ENCODE data around the gene PITPNC1. TPM values are rescaled to one million over a fixed set of nuclear protein-coding genes. Genes with fewer than 3 reads are reported as not detected.

PITPNC1 gene
- total RNA-seq, 1 donor from 2014 or later, result 19.3 TPM

DNA sequence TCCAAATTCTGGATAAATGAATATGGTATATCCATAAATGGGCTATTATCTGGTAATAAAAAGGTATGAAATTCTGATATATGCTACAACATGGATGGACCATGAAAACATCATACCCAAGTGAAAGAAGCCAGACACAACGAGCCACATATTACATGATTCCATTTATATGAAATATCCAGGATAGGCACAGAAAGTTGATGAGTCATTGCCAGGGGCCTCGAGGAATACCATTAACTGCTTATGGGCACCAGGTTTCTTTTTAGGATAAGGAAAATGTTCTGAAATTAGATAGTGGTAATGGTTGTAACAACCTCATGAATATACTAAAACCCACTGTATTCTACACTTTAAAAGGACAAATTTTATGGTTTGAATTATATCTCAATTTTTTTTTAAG lies 123.2 kb downstream of the PITPNC1 start:
- Mint-ChIP-seq H3K27me3 (no peaks in the 10 kb centered on the region), H3K36me3 (ENCODE audit: low read depth) (no peaks in the 10 kb centered on the region), H3K4me3 (no peak overlapping the region), H3K27ac (no peak overlapping the region), H3K4me1 (no peaks in the 10 kb centered on the region), H3K9me3 (peaks cover 3% of the 10 kb centered on the region)
- intact Hi-C loops (cut with micrococcal nuclease), result no loop called here
- TF ChIP-seq, protein P1, sequence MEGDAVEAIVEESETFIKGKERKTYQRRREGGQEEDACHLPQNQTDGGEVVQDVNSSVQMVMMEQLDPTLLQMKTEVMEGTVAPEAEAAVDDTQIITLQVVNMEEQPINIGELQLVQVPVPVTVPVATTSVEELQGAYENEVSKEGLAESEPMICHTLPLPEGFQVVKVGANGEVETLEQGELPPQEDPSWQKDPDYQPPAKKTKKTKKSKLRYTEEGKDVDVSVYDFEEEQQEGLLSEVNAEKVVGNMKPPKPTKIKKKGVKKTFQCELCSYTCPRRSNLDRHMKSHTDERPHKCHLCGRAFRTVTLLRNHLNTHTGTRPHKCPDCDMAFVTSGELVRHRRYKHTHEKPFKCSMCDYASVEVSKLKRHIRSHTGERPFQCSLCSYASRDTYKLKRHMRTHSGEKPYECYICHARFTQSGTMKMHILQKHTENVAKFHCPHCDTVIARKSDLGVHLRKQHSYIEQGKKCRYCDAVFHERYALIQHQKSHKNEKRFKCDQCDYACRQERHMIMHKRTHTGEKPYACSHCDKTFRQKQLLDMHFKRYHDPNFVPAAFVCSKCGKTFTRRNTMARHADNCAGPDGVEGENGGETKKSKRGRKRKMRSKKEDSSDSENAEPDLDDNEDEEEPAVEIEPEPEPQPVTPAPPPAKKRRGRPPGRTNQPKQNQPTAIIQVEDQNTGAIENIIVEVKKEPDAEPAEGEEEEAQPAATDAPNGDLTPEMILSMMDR (IDR thresholded peaks at IDR 0.05), result no peak
- CTCF ChIA-PET, result no interaction called here
- no peak for DNase-seq
- ATAC-seq (ENCODE audit: low read depth), result no peak
- POLR2A ChIA-PET, result no interaction called here

DNA sequence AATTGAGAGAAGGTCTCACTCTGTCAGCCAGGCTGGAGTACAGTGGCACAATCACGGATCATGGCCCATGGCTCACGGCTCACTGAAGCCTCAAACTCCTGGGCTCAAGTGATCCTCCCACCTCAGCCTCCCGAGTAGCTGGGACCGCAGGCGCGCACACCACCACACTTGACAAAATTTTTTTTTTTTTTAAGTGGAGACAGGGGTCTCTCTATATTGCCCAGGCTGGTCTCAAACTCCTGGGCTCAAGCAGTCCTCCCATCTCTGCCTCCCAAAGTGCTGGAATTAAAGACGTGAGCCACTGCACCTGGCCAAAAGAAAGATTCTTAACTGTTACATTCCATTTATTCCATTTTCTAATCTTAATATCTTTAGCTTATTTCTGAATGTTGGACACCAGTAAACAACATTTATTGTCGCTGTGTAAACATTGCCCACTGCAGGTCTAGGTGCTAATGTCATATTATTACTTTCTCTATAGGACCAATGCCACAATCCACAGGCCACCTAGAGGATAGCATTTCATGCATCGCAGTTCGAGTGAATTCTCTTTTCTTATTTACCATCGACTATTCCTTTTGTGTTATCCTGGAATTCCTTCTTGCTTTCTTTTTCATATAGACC lies 123.7 kb downstream of the PITPNC1 start:
- no peaks in the 10 kb centered on the region for H3K4me1 Mint-ChIP-seq
- CTCF ChIA-PET, result no interaction called here
- H3K27ac Mint-ChIP-seq, result no peak overlapping the region
- no peaks in the 10 kb centered on the region for H3K27me3 Mint-ChIP-seq
- no peak overlapping the region for H3K4me3 Mint-ChIP-seq
- DNase-seq (no peak), ATAC-seq (ENCODE audit: low read depth) (no peak)
- POLR2A ChIA-PET, result no interaction called here
- no peaks in the 10 kb centered on the region for H3K9me3 Mint-ChIP-seq
- TF ChIP-seq, protein P1 (IDR thresholded peaks at IDR 0.05), result no peak
- intact Hi-C loops (cut with micrococcal nuclease), result no loop called here
- no peaks in the 10 kb centered on the region for H3K36me3 Mint-ChIP-seq (ENCODE audit: low read depth)

- ChIA-PET POLR2A (no interaction called here), CTCF (no interaction called here)
- intact Hi-C loops (cut with micrococcal nuclease), result no loop called here
- Mint-ChIP-seq H3K27me3 (no peaks in the 10 kb centered on the region), H3K4me3 (no peak overlapping the region), H3K9me3 (peaks cover 3% of the 10 kb centered on the region), H3K27ac (no peak overlapping the region), H3K4me1 (peaks cover 1% of the 10 kb centered on the region), H3K36me3 (ENCODE audit: low read depth) (peaks cover 3% of the 10 kb centered on the region)
- TF ChIP-seq, protein P1 (IDR thresholded peaks at IDR 0.05), result no peak
- no peak for ATAC-seq (ENCODE audit: low read depth)
- DNase-seq, result no peak
Measured at GRCh38 chr17:67502151-67502550, 125.1 kb downstream of the PITPNC1 start.

- Mint-ChIP-seq H3K27me3 (no peaks in the 10 kb centered on the region), H3K27ac (no peak overlapping the region), H3K36me3 (ENCODE audit: low read depth) (peaks cover 3% of the 10 kb centered on the region), H3K4me3 (no peak overlapping the region), H3K4me1 (peaks cover 1% of the 10 kb centered on the region), H3K9me3 (peaks cover 8% of the 10 kb centered on the region)
- no peak for ATAC-seq (ENCODE audit: low read depth)
- intact Hi-C loops (cut with micrococcal nuclease), result no loop called here
- CTCF ChIA-PET, result no interaction called here
- TF ChIP-seq, protein P1 (IDR thresholded peaks at IDR 0.05), result no peak
- no peak for DNase-seq
- POLR2A ChIA-PET, result no interaction called here
Measured at GRCh38 chr17:67503184-67503583, 126.1 kb downstream of the PITPNC1 start.

GRCh38 chr17:67503739-67504138 lies 126.7 kb downstream of the PITPNC1 start:
- CTCF ChIA-PET, result no interaction called here
- Mint-ChIP-seq H3K27ac (no peak overlapping the region), H3K27me3 (no peaks in the 10 kb centered on the region), H3K36me3 (ENCODE audit: low read depth) (peaks cover 3% of the 10 kb centered on the region), H3K9me3 (peaks cover 8% of the 10 kb centered on the region), H3K4me3 (no peak overlapping the region), H3K4me1 (peaks cover 1% of the 10 kb centered on the region)
- ATAC-seq (ENCODE audit: low read depth) (no peak), DNase-seq (no peak)
- intact Hi-C loops (cut with micrococcal nuclease), result no loop called here
- POLR2A ChIA-PET, result no interaction called here
- TF ChIP-seq, protein P1 (IDR thresholded peaks at IDR 0.05), result no peak
